ENCODE data around the gene TAS1R3. TPM values are rescaled to one million over a fixed set of nuclear protein-coding genes. Genes with fewer than 3 reads are reported as not detected.
A peak's percentile ranks its signal among the peaks of the same experiment; 100 is the strongest.

Gene TAS1R3
- total RNA-seq, 1 experiment from 2014 or later = 0.14 TPM

- H3K27me3 ChIP-seq (ENCODE audit: control insufficient read depth, insufficient read depth, low read length) = no peaks in the 10 kb centered on the region
- H3K36me3 ChIP-seq (replicated peaks; ENCODE audit: control insufficient read depth, insufficient read depth, low read length) = peaks cover 9% of the 10 kb centered on the region
- H3K4me3 ChIP-seq (ENCODE audit: insufficient read depth, low read depth, low read length) = no peak overlapping the region
- DNase-seq = no peak
These were observed 11.0 kb downstream of the TAS1R3 start for GRCh38 chr1:1342061-1342562.

GRCh38 chr1:1342584-1343115 lies 11.6 kb downstream of the TAS1R3 start:
- Histone ChIP-seq H3K36me3 (replicated peaks; ENCODE audit: control insufficient read depth, insufficient read depth, low read length) (peaks cover 9% of the 10 kb centered on the region), H3K4me3 (ENCODE audit: insufficient read depth, low read depth, low read length) (no peak overlapping the region), H3K27me3 (ENCODE audit: control insufficient read depth, insufficient read depth, low read length) (no peaks in the 10 kb centered on the region)
- DNase-seq = no peak

- no peak for DNase-seq
- no peaks in the 10 kb centered on the region for H3K27me3 ChIP-seq (ENCODE audit: control insufficient read depth, insufficient read depth, low read length)
- H3K4me3 ChIP-seq (ENCODE audit: insufficient read depth, low read depth, low read length) = no peak overlapping the region
- peaks cover 9% of the 10 kb centered on the region for H3K36me3 ChIP-seq (replicated peaks; ENCODE audit: control insufficient read depth, insufficient read depth, low read length)
These were observed 12.8 kb downstream of the TAS1R3 start for GRCh38 chr1:1343811-1344421.

GRCh38 chr1:1344655-1345361 lies 13.7 kb downstream of the TAS1R3 start:
- H3K36me3 ChIP-seq (replicated peaks; ENCODE audit: control insufficient read depth, insufficient read depth, low read length) = peaks cover 9% of the 10 kb centered on the region
- H3K27me3 ChIP-seq (ENCODE audit: control insufficient read depth, insufficient read depth, low read length) = no peaks in the 10 kb centered on the region
- peak; percentile 91 for DNase-seq
- no peak overlapping the region for H3K4me3 ChIP-seq (ENCODE audit: insufficient read depth, low read depth, low read length)

GRCh38 chr1:1345384-1345783 lies 14.3 kb downstream of the TAS1R3 start:
- Histone ChIP-seq H3K36me3 (replicated peaks; ENCODE audit: control insufficient read depth, insufficient read depth, low read length) (peaks cover 9% of the 10 kb centered on the region), H3K27me3 (ENCODE audit: control insufficient read depth, insufficient read depth, low read length) (no peaks in the 10 kb centered on the region), H3K4me3 (ENCODE audit: insufficient read depth, low read depth, low read length) (no peak overlapping the region)
- DNase-seq = no peak

- Histone ChIP-seq H3K4me3 (ENCODE audit: insufficient read depth, low read depth, low read length) (no peak overlapping the region), H3K27me3 (ENCODE audit: control insufficient read depth, insufficient read depth, low read length) (no peaks in the 10 kb centered on the region), H3K36me3 (replicated peaks; ENCODE audit: control insufficient read depth, insufficient read depth, low read length) (peaks cover 5% of the 10 kb centered on the region)
- DNase-seq = no peak
These were observed 14.9 kb downstream of the TAS1R3 start for GRCh38 chr1:1345860-1346500.

GRCh38 chr1:1346501-1346890 lies 15.4 kb downstream of the TAS1R3 start:
- no peak for DNase-seq
- Histone ChIP-seq H3K4me3 (ENCODE audit: insufficient read depth, low read depth, low read length) (no peak overlapping the region), H3K36me3 (replicated peaks; ENCODE audit: control insufficient read depth, insufficient read depth, low read length) (peaks cover under 1% of the 10 kb centered on the region; the same call in 1 of the 2 replicates), H3K27me3 (ENCODE audit: control insufficient read depth, insufficient read depth, low read length) (no peaks in the 10 kb centered on the region)

- H3K27me3 ChIP-seq (ENCODE audit: control insufficient read depth, insufficient read depth, low read length) = no peaks in the 10 kb centered on the region
- H3K4me3 ChIP-seq (ENCODE audit: insufficient read depth, low read depth, low read length) = no peak overlapping the region
- H3K36me3 ChIP-seq (replicated peaks; ENCODE audit: control insufficient read depth, insufficient read depth, low read length) = no peaks in the 10 kb centered on the region
- no peak for DNase-seq
These were observed 16.0 kb downstream of the TAS1R3 start for GRCh38 chr1:1347026-1347595.

- no peaks in the 10 kb centered on the region for H3K36me3 ChIP-seq (replicated peaks; ENCODE audit: control insufficient read depth, insufficient read depth, low read length)
- DNase-seq = peak; percentile 93
These were observed 16.8 kb downstream of the TAS1R3 start for GRCh38 chr1:1347663-1348419.

GRCh38 chr1:1348420-1349255 lies 17.6 kb downstream of the TAS1R3 start:
- DNase-seq = no peak
- Histone ChIP-seq H3K36me3 (replicated peaks; ENCODE audit: control insufficient read depth, insufficient read depth, low read length) (no peaks in the 10 kb centered on the region), H3K27me3 (ENCODE audit: control insufficient read depth, insufficient read depth, low read length) (no peaks in the 10 kb centered on the region; the same call in 1 of the 2 replicates), H3K4me3 (ENCODE audit: insufficient read depth, low read depth, low read length) (peak overlapping the region; percentile 88)

More at GRCh38 chr1:1347663-1348419, 16.8 kb downstream of the TAS1R3 start:
- Histone ChIP-seq H3K4me3 (ENCODE audit: insufficient read depth, low read depth, low read length) (peak overlapping the region; percentile 88), H3K27me3 (ENCODE audit: control insufficient read depth, insufficient read depth, low read length) (no peaks in the 10 kb centered on the region)

GRCh38 chr1:1349256-1350012 lies 18.4 kb downstream of the TAS1R3 start, which contains the start of gene DVL1:
Gene DVL1, minus strand, starts transcription at chr1:1349418. Its CDS starts 353 bp downstream, at chr1:1349065.
- H3K4me3 ChIP-seq (ENCODE audit: insufficient read depth, low read depth, low read length) = peak within 1 kb of the TSS; percentile 88
- no peaks in the 10 kb centered on the region for H3K36me3 ChIP-seq (replicated peaks; ENCODE audit: control insufficient read depth, insufficient read depth, low read length)
- peak; percentile 98 for DNase-seq
- H3K27me3 ChIP-seq (ENCODE audit: control insufficient read depth, insufficient read depth, low read length) = peaks cover 7% of the 10 kb centered on the region

GRCh38 chr1:1351511-1352427 lies 20.7 kb downstream of the TAS1R3 start:
- peak overlapping the region; percentile 28 for H3K4me3 ChIP-seq (ENCODE audit: insufficient read depth, low read depth, low read length)
- no peaks in the 10 kb centered on the region for H3K36me3 ChIP-seq (replicated peaks; ENCODE audit: control insufficient read depth, insufficient read depth, low read length)
- H3K27me3 ChIP-seq (ENCODE audit: control insufficient read depth, insufficient read depth, low read length) = peaks cover 18% of the 10 kb centered on the region
- DNase-seq = no peak

All from H7 (cell line).